Measurements from ENCODE around the gene CES4A.
"Not testable (repeated sequence)": the region's sequence is repeated elsewhere in the genome, so short reads cannot be mapped to it uniquely, and the experiment has no call there.

The CES4A gene

DNA sequence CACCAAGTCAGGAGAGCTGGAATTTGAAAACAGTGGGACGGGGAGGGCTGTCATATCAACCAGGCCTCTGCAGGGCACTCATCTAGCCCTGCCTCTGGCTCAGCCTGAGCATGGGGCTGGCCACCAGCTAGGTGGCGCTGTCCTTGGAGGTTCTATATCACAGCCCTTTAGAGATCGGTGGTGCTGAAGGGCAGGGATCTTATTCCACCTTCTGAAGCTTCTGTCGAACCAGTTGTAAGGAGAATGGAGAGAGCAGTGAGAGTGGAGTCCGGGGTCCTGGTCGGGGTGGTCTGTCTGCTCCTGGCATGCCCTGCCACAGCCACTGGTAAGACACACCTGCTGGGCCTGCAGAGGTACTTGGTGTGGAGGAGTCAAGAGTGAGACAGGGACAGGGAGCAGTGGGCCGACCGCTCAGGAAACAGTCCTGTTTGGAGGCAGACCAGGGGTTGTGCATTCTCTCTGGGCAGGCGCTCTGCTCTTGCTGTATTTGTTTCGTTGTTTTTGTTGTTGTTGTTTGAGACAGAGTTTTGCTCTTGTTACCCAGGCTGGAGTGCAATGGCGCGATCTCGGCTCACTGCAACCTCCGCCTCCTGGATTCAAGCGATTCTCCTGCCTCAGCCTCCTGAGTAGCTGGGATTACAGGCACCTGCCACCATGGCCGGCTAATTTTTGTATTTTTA lies 27.2 kb upstream of the CES4A start, which contains the start of gene CES3:
Gene CES3, plus strand, starts transcription at position 202 of the 680 bp plus-strand sequence. Its CDS starts 42 bp downstream, at position 244.
- peak within 1 kb of the TSS; percentile 48 for H3K4me3 ChIP-seq (ENCODE audit: low read length)
- no peaks in the 10 kb centered on the region for H3K27me3 ChIP-seq (ENCODE audit: insufficient read depth, low read length)
- peak within 1 kb of the TSS; percentile 4 for H2AFZ ChIP-seq (ENCODE audit: low read depth, low read length)
- H3K36me3 ChIP-seq (ENCODE audit: insufficient read depth, low read length) = no peaks in the 10 kb centered on the region
- no peaks in the 10 kb centered on the region for H3K4me1 ChIP-seq (ENCODE audit: insufficient read depth, low read length)
- no peaks in the 10 kb centered on the region for H3K9me3 ChIP-seq (ENCODE audit: low read length)

DNA sequence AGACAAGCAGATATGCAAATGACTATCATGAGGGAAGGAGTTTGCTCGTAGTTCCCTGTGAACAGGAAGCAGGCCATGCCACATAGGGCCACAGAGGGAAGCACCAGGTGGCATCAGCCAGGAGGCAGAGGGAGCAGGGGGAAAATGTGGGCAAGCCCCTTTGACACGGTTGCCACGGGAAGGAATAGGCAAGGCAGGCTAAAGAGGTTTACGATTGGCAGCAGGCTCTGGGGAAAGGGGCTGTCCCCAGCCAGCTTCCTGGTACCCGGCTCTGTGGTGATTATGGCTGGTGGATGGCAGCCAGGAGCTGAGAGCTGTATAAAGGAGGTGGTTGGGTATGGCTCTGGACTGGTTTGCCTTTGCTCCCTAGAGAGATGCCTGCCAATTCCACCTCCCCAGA lies 26.5 kb upstream of the CES4A start:
- Histone ChIP-seq H3K4me3 (ENCODE audit: low read length) (no peak overlapping the region), H3K4me1 (ENCODE audit: insufficient read depth, low read length) (no peaks in the 10 kb centered on the region), H3K9me3 (ENCODE audit: low read length) (no peaks in the 10 kb centered on the region), H3K27me3 (ENCODE audit: insufficient read depth, low read length) (no peaks in the 10 kb centered on the region), H3K36me3 (ENCODE audit: insufficient read depth, low read length) (no peaks in the 10 kb centered on the region), H2AFZ (ENCODE audit: low read depth, low read length) (no peak overlapping the region)

GRCh38 chr16:66964049-66964448 lies 24.3 kb upstream of the CES4A start:
- H3K9me3 ChIP-seq (ENCODE audit: low read length) = no peaks in the 10 kb centered on the region
- no peaks in the 10 kb centered on the region for H3K36me3 ChIP-seq (ENCODE audit: insufficient read depth, low read length)
- H3K27me3 ChIP-seq (ENCODE audit: insufficient read depth, low read length) = no peaks in the 10 kb centered on the region
- H3K4me1 ChIP-seq (ENCODE audit: insufficient read depth, low read length) = no peaks in the 10 kb centered on the region
- no peak overlapping the region for H3K4me3 ChIP-seq (ENCODE audit: low read length)
- no peak overlapping the region for H2AFZ ChIP-seq (ENCODE audit: low read depth, low read length)

DNA sequence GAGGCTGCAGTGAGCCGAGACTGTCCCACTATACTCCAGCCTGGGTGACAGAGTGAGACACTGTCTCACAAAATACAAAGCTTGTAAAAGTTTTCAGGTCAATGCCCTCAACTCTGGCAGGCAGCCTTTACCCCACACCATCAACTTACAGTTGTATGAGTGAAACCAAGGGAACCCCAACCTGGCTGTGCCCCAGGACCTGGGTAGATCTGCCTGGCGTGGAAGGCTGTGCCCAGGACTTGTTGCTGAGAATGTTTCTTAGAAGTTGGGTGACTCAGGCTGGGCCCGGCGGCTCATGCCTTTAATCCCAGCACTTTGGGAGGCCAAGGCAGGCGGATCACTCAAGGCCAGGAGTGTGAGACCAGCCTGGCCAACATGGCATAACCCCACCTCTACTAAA lies 19.5 kb upstream of the CES4A start:
- Histone ChIP-seq H3K36me3 (ENCODE audit: insufficient read depth, low read length) (no peaks in the 10 kb centered on the region), H3K27me3 (ENCODE audit: insufficient read depth, low read length) (no peaks in the 10 kb centered on the region), H3K9me3 (ENCODE audit: low read length) (no peaks in the 10 kb centered on the region), H3K4me1 (ENCODE audit: insufficient read depth, low read length) (no peaks in the 10 kb centered on the region), H3K4me3 (ENCODE audit: low read length) (no peak overlapping the region), H2AFZ (ENCODE audit: low read depth, low read length) (no peak overlapping the region)

GRCh38 chr16:66970775-66971720 lies 17.3 kb upstream of the CES4A start:
- Histone ChIP-seq H3K9me3 (ENCODE audit: low read length) (no peaks in the 10 kb centered on the region), H3K36me3 (ENCODE audit: insufficient read depth, low read length) (no peaks in the 10 kb centered on the region), H3K27me3 (ENCODE audit: insufficient read depth, low read length) (no peaks in the 10 kb centered on the region), H3K4me3 (ENCODE audit: low read length) (no peak overlapping the region), H2AFZ (ENCODE audit: low read depth, low read length) (no peak overlapping the region), H3K4me1 (ENCODE audit: insufficient read depth, low read length) (no peaks in the 10 kb centered on the region)

GRCh38 chr16:66972983-66973382 lies 15.4 kb upstream of the CES4A start:
- Histone ChIP-seq H3K27me3 (ENCODE audit: insufficient read depth, low read length) (no peaks in the 10 kb centered on the region), H3K36me3 (ENCODE audit: insufficient read depth, low read length) (no peaks in the 10 kb centered on the region), H3K9me3 (ENCODE audit: low read length) (no peaks in the 10 kb centered on the region), H3K4me3 (ENCODE audit: low read length) (no peak overlapping the region), H2AFZ (ENCODE audit: low read depth, low read length) (no peak overlapping the region), H3K4me1 (ENCODE audit: insufficient read depth, low read length) (no peaks in the 10 kb centered on the region)

DNA sequence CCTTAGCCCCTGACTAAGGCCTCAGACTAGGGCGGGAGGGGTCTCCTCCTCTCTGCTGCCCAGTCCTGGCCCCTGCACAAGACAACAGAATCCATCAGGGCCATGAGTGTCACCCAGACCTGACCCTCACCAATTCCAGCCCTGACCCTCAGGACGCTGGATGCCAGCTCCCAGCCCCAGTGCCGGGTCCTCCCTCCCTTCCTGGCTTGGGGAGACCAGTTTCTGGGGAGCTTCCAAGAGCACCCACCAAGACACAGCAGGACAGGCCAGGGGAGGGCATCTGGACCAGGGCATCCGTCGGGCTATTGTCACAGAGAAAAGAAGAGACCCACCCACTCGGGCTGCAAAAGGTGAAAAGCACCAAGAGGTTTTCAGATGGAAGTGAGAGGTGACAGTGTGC lies 14.7 kb upstream of the CES4A start:
- Histone ChIP-seq H3K4me1 (ENCODE audit: insufficient read depth, low read length) (no peaks in the 10 kb centered on the region), H3K4me3 (ENCODE audit: low read length) (no peak overlapping the region), H3K27me3 (ENCODE audit: insufficient read depth, low read length) (no peaks in the 10 kb centered on the region), H3K36me3 (ENCODE audit: insufficient read depth, low read length) (no peaks in the 10 kb centered on the region), H2AFZ (ENCODE audit: low read depth, low read length) (no peak overlapping the region), H3K9me3 (ENCODE audit: low read length) (no peaks in the 10 kb centered on the region)

GRCh38 chr16:66974156-66974931 lies 14.0 kb upstream of the CES4A start:
- not testable (repeated sequence) for H3K4me1 ChIP-seq (ENCODE audit: insufficient read depth, low read length); H3K4me3 ChIP-seq (ENCODE audit: low read length); H2AFZ ChIP-seq (ENCODE audit: low read depth, low read length); H3K27me3 ChIP-seq (ENCODE audit: insufficient read depth, low read length); H3K9me3 ChIP-seq (ENCODE audit: low read length); H3K36me3 ChIP-seq (ENCODE audit: insufficient read depth, low read length)

DNA sequence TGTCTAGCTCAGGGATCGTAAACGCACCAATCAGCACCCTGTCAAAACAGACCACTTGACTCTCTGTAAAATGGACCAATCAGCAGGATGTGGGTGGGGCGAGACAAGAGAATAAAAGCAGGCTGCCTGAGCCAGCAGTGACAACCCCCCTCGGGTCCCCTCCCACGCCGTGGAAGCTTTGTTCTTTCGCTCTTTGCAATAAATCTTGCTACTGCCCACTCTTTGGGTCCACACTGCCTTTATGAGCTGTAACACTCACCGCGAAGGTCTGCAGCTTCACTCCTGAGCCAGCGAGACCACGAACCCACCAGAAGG lies 13.5 kb upstream of the CES4A start:
- H2AFZ ChIP-seq (ENCODE audit: low read depth, low read length); H3K27me3 ChIP-seq (ENCODE audit: insufficient read depth, low read length); H3K36me3 ChIP-seq (ENCODE audit: insufficient read depth, low read length); H3K9me3 ChIP-seq (ENCODE audit: low read length); H3K4me1 ChIP-seq (ENCODE audit: insufficient read depth, low read length); H3K4me3 ChIP-seq (ENCODE audit: low read length): not testable (repeated sequence)

- Histone ChIP-seq H3K27me3 (ENCODE audit: insufficient read depth, low read length) (no peaks in the 10 kb centered on the region), H3K4me1 (ENCODE audit: insufficient read depth, low read length) (no peaks in the 10 kb centered on the region), H2AFZ (ENCODE audit: low read depth, low read length) (no peak overlapping the region), H3K9me3 (ENCODE audit: low read length) (no peaks in the 10 kb centered on the region), H3K36me3 (ENCODE audit: insufficient read depth, low read length) (no peaks in the 10 kb centered on the region), H3K4me3 (ENCODE audit: low read length) (no peak overlapping the region)
These were observed 13.0 kb upstream of the CES4A start for GRCh38 chr16:66975302-66975893.

DNA sequence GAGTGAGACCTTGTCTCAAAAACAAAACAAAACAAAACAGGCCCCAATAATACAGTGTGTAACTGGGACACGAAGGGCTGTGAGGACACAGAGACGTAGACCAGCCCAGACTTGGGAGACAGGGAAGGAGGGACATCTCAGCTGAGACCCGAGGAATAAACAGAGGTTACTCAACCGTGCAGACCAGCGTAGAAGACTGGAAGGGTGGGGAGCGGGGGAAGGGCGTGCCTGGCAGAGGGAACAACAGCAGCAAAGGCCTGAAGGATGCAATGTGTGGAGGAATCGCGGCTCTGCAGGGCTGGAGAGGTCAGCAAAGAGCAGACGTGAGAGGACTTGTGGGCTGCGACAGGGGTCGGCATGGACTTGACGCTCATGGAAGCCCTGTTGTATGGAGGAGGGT lies 11.6 kb upstream of the CES4A start:
- Histone ChIP-seq H3K4me1 (ENCODE audit: insufficient read depth, low read length) (no peaks in the 10 kb centered on the region), H3K4me3 (ENCODE audit: low read length) (no peak overlapping the region), H3K27me3 (ENCODE audit: insufficient read depth, low read length) (no peaks in the 10 kb centered on the region), H3K9me3 (ENCODE audit: low read length) (no peaks in the 10 kb centered on the region), H2AFZ (ENCODE audit: low read depth, low read length) (no peak overlapping the region), H3K36me3 (ENCODE audit: insufficient read depth, low read length) (no peaks in the 10 kb centered on the region)

- Histone ChIP-seq H3K9me3 (ENCODE audit: low read length) (no peaks in the 10 kb centered on the region), H3K27me3 (ENCODE audit: insufficient read depth, low read length) (no peaks in the 10 kb centered on the region), H3K4me3 (ENCODE audit: low read length) (no peak overlapping the region), H2AFZ (ENCODE audit: low read depth, low read length) (no peak overlapping the region), H3K4me1 (ENCODE audit: insufficient read depth, low read length) (no peaks in the 10 kb centered on the region), H3K36me3 (ENCODE audit: insufficient read depth, low read length) (no peaks in the 10 kb centered on the region)
These were observed 10.9 kb upstream of the CES4A start for GRCh38 chr16:66977341-66978113.
